Vagina (tissue), 2 donors: ENCODE data around the gene AMACR. TPM values are rescaled to one million over a fixed set of nuclear protein-coding genes. Genes with fewer than 3 reads are reported as not detected.
A peak's percentile ranks its signal among the peaks of the same experiment; 100 is the strongest.
"Not testable (repeated sequence)": the region's sequence is repeated elsewhere in the genome, so short reads cannot be mapped to it uniquely, and the experiment has no call there.

ENCODE experiments used
- DNase-seq, 2 donors: peaks; one replicate each; pipeline ENCODE4 v3.0.0-alpha.2; 2017; ENCODE audit errors: extremely low spot score in 2 of 2
- H3K27ac ChIP-seq: fragments of 200-600 bp; sonication (generic); one replicate; pipeline ENCODE4 v1.5.1; 2019
- H3K27me3 ChIP-seq: fragments of 200-600 bp; sonication (generic); one replicate; pipeline ENCODE4 v1.5.1; 2019
- H3K36me3 ChIP-seq, 2 donors: fragments of 200-600 bp; sonication (generic); one replicate each; pipeline ENCODE4 v1.5.1; 2017 to 2019
- H3K4me1 ChIP-seq: fragments of 200-600 bp; sonication (generic); one replicate; pipeline ENCODE4 v1.5.1; 2019
- H3K4me3 ChIP-seq, 2 donors: fragments of 200-600 bp; sonication (generic); 1 replicate in 1 of 2; 2 replicates in 1 of 2; pipeline ENCODE4 v1.5.1; 2016 to 2019
- H3K9me3 ChIP-seq: fragments of 200-600 bp; sonication (generic); one replicate; pipeline ENCODE4 v1.5.1; 2019
- CTCF ChIP-seq, 3 experiments: fragments of 450-650 bp in 2 of 3; fragments of 200-600 bp in 1 of 3; sonication (generic) in 1 of 3; IDR thresholded peaks; one replicate each; pipeline ENCODE4 v1.5.1; 2017 to 2019; ENCODE audit warnings: antibody characterized with exemption in 3 of 3, mild to moderate bottlenecking in 2 of 3, moderate library complexity in 2 of 3
- POLR2A ChIP-seq, 2 donors: fragments of 450-650 bp; IDR thresholded peaks; one replicate each; pipeline ENCODE4 v1.6.1; 2017; ENCODE audit warnings: antibody characterized with exemption in 2 of 2, mild to moderate bottlenecking in 2 of 2, moderate library complexity in 2 of 2
- POLR2AphosphoS5 ChIP-seq, 2 donors: sonication (generic); formaldehyde crosslinking; IDR thresholded peaks; one replicate each; pipeline ENCODE4 v1.9.0; 2017; ENCODE audit warnings: antibody characterized with exemption in 2 of 2, mild to moderate bottlenecking in 2 of 2, low read depth in 1 of 2; ENCODE audit not compliant: insufficient read depth in 1 of 2
- intact Hi-C: fragments of 100-400 bp; cut with DNase I; formaldehyde crosslinking; loops from one replicate; pipeline ENCODE4 v1.15.1; 2023
- total RNA-seq: library from RNA; depleted of rRNA; stranded (reverse); fragments of >200 nt; gene quantifications from one replicate; pipeline ENCODE4 v1.2.3, GENCODE V29; 2016

Gene AMACR
- total RNA-seq, 1 donor from 2014 or later = 4.9 TPM

DNA sequence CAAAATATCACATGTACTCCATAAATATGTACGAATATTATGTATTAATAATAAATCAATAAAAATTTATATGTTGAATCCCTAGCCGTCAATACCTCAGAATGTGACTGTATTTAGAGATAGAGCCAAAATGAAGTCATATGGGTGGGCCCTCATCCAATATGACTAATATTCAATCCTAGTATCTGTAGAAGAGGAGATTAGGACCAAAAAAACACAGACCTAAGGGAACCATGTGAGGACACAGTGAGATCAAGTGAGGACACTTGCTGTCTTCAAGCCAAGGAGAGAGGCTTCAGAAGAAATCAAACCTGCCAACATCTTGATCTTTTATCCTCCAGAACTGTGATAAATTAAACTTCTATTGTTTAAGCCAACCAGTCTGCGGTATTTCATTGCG is 3.7 kb upstream of the AMACR start:
- H3K4me3 ChIP-seq = no peak overlapping the region
- H3K27me3 ChIP-seq = no peaks in the 10 kb centered on the region
- H3K36me3 ChIP-seq = no peaks in the 10 kb centered on the region
- intact Hi-C loops = no loop called here
- no peak for DNase-seq
- H3K27ac ChIP-seq = no peak overlapping the region
- H3K9me3 ChIP-seq = no peaks in the 10 kb centered on the region
- H3K4me1 ChIP-seq = peaks cover 14% of the 10 kb centered on the region
- TF ChIP-seq POLR2A (IDR thresholded peaks at IDR 0.05) (no peak), POLR2AphosphoS5 (IDR thresholded peaks at IDR 0.05; ENCODE audit: insufficient read depth in 1 of 2, low read depth in 1 of 2) (no peak), CTCF (IDR thresholded peaks at IDR 0.05) (no peak)

GRCh38 chr5:34010146-34010545 is 2.3 kb upstream of the AMACR start:
- intact Hi-C loops, H3K27me3 ChIP-seq, H3K36me3 ChIP-seq, H3K27ac ChIP-seq, DNase-seq, H3K9me3 ChIP-seq, H3K4me3 ChIP-seq: not testable (repeated sequence)
- peaks cover 28% of the 10 kb centered on the region for H3K4me1 ChIP-seq

- intact Hi-C loops = no loop called here
- DNase-seq = no peak
- Histone ChIP-seq H3K9me3 (no peaks in the 10 kb centered on the region), H3K27ac (no peak overlapping the region), H3K36me3 (peaks cover 0 to 8% of the 10 kb centered on the region in 2 donors), H3K4me1 (peaks cover 28% of the 10 kb centered on the region), H3K27me3 (no peaks in the 10 kb centered on the region), H3K4me3 (no peak overlapping the region)
- TF ChIP-seq CTCF (IDR thresholded peaks at IDR 0.05) (no peak), POLR2AphosphoS5 (IDR thresholded peaks at IDR 0.05; ENCODE audit: insufficient read depth in 1 of 2, low read depth in 1 of 2) (no peak), POLR2A (IDR thresholded peaks at IDR 0.05) (no peak)
Observed at GRCh38 chr5:34009610-34010009, 1.8 kb upstream of the AMACR start.

DNA sequence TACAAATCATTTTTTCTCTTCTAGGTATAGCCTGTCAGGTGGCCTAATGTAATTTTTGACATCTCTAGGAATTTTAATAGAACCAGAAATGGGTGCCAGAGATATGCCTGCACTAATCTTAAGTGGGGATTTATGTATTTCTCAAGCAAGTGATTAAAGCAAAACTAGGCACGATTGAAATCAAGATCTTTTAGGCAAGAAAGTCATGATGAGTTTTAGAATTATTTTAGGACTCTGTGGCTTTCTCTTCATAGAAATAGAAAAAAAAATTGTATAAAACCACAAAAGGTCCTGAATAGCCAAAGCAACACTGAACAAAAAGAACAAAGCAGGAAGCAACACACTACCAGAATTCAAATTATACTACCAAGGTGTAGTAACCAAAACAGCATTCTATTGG is 952 bp upstream of the AMACR start:
- DNase-seq = no peak
- Histone ChIP-seq H3K27ac (peak overlapping the region; percentile 93), H3K36me3 (peaks cover 0 to 13% of the 10 kb centered on the region in 2 donors), H3K4me1 (peaks cover 28% of the 10 kb centered on the region), H3K27me3 (no peaks in the 10 kb centered on the region), H3K9me3 (no peaks in the 10 kb centered on the region), H3K4me3 (peak overlapping the region; percentile 75 to 79)
- no peak for TF ChIP-seq CTCF (IDR thresholded peaks at IDR 0.05)
- intact Hi-C loops = no loop called here

- H3K27me3 ChIP-seq = no peaks in the 10 kb centered on the region
- H3K27ac ChIP-seq = peak overlapping the region; percentile 93
- H3K4me1 ChIP-seq = peaks cover 28% of the 10 kb centered on the region
- intact Hi-C loops = no loop called here
- H3K4me3 ChIP-seq = peak overlapping the region; percentile 75 to 79
- H3K36me3 ChIP-seq = peaks cover 0 to 26% of the 10 kb centered on the region in 2 donors
- no peak for DNase-seq
- TF ChIP-seq CTCF (IDR thresholded peaks at IDR 0.05) (no peak), POLR2A (IDR thresholded peaks at IDR 0.05) (no peak), POLR2AphosphoS5 (IDR thresholded peaks at IDR 0.05; ENCODE audit: insufficient read depth in 1 of 2, low read depth in 1 of 2) (no peak)
- H3K9me3 ChIP-seq = no peaks in the 10 kb centered on the region
Observed at GRCh38 chr5:34007201-34007620, 639 bp downstream of the AMACR start.

DNA sequence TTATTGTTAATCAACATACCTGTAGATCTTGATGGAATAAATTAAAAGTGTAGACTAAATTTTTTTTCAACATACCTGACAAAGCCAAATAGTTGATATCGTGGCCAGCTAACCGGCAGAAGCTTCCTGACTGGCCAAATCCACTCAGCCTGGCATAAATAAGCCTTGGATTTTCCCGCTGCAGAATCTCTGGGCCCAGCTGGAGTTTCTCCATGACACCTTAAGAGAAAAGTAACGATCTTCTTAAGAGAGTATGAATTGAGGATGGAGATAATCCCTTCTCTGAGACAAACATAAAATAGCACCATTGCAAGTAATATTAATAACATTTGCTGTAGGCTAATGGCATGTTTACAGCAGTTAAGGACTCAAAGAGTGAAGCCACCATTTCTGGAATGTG is 2.2 kb downstream of the AMACR start:
- H3K36me3 ChIP-seq = peaks cover 0 to 33% of the 10 kb centered on the region in 2 donors
- no peak for TF ChIP-seq POLR2A (IDR thresholded peaks at IDR 0.05)
- TF ChIP-seq CTCF (IDR thresholded peaks at IDR 0.05) = no peak
- TF ChIP-seq POLR2AphosphoS5 (IDR thresholded peaks at IDR 0.05; ENCODE audit: insufficient read depth in 1 of 2, low read depth in 1 of 2) = no peak
- DNase-seq = no peak
- no peaks in the 10 kb centered on the region for H3K27me3 ChIP-seq
- H3K4me3 ChIP-seq = no peak overlapping the region
- H3K27ac ChIP-seq = no peak overlapping the region
- H3K9me3 ChIP-seq = no peaks in the 10 kb centered on the region
- peaks cover 28% of the 10 kb centered on the region for H3K4me1 ChIP-seq
- intact Hi-C loops = no loop called here
